ENCODE data around the gene ZNF853.
"Not testable (repeated sequence)": the region's sequence is repeated elsewhere in the genome, so short reads cannot be mapped to it uniquely, and the experiment has no call there.

ZNF853 gene

GRCh38 chr7:6616854-6617643 lies 1.6 kb downstream of the ZNF853 start:
- Mint-ChIP-seq H3K36me3 (peaks cover 11% of the 10 kb centered on the region), H3K9me3 (no peaks in the 10 kb centered on the region), H3K27me3 (peaks cover 3% of the 10 kb centered on the region), H3K4me3 (peak overlapping the region; percentile 66), H3K4me1 (peaks cover 30% of the 10 kb centered on the region), H3K27ac (no peak overlapping the region)
- DNase-seq (ENCODE audit: low spot score in 2 of 2) (no peak), ATAC-seq (ENCODE audit: low read depth) (no peak)

GRCh38 chr7:6618621-6619020 lies 3.2 kb downstream of the ZNF853 start:
- H3K4me1 Mint-ChIP-seq: peaks cover 30% of the 10 kb centered on the region

GRCh38 chr7:6619961-6620360 lies 4.6 kb downstream of the ZNF853 start:
- peaks cover 14% of the 10 kb centered on the region for H3K36me3 Mint-ChIP-seq
- ATAC-seq (ENCODE audit: low read depth): no peak
- H3K9me3 Mint-ChIP-seq: no peaks in the 10 kb centered on the region
- H3K27ac Mint-ChIP-seq: no peak overlapping the region
- H3K4me3 Mint-ChIP-seq: no peak overlapping the region
- peaks cover 33% of the 10 kb centered on the region for H3K4me1 Mint-ChIP-seq
- DNase-seq (ENCODE audit: low spot score in 2 of 2): no peak
- H3K27me3 Mint-ChIP-seq: no peaks in the 10 kb centered on the region

More at GRCh38 chr7:6618621-6619020, 3.2 kb downstream of the ZNF853 start:
- Mint-ChIP-seq H3K4me3 (no peak overlapping the region), H3K36me3 (peaks cover 11% of the 10 kb centered on the region), H3K9me3 (no peaks in the 10 kb centered on the region), H3K27me3 (no peaks in the 10 kb centered on the region), H3K27ac (no peak overlapping the region)
- no peak for ATAC-seq (ENCODE audit: low read depth)
- no peak for DNase-seq (ENCODE audit: low spot score in 2 of 2)

- H3K9me3 Mint-ChIP-seq: no peaks in the 10 kb centered on the region
- peaks cover 14% of the 10 kb centered on the region for H3K36me3 Mint-ChIP-seq
- ATAC-seq (ENCODE audit: low read depth): peak; percentile 63
- no peak overlapping the region for H3K27ac Mint-ChIP-seq
- H3K4me1 Mint-ChIP-seq: peaks cover 33% of the 10 kb centered on the region
- DNase-seq (ENCODE audit: low spot score in 2 of 2): no peak
- peak overlapping the region; percentile 74 for H3K4me3 Mint-ChIP-seq
- no peaks in the 10 kb centered on the region for H3K27me3 Mint-ChIP-seq
Observed at GRCh38 chr7:6621195-6622133, 6.1 kb downstream of the ZNF853 start.

GRCh38 chr7:6622134-6622710 lies 6.8 kb downstream of the ZNF853 start:
- no peak for DNase-seq (ENCODE audit: low spot score in 2 of 2)
- Mint-ChIP-seq H3K9me3 (no peaks in the 10 kb centered on the region), H3K36me3 (peaks cover 14% of the 10 kb centered on the region), H3K27ac (no peak overlapping the region), H3K4me1 (peaks cover 33% of the 10 kb centered on the region), H3K27me3 (no peaks in the 10 kb centered on the region), H3K4me3 (no peak overlapping the region)
- ATAC-seq (ENCODE audit: low read depth): no peak

- Mint-ChIP-seq H3K36me3 (peaks cover 11% of the 10 kb centered on the region), H3K27me3 (no peaks in the 10 kb centered on the region), H3K4me1 (peaks cover 31% of the 10 kb centered on the region), H3K27ac (peak overlapping the region; percentile 89), H3K9me3 (no peaks in the 10 kb centered on the region), H3K4me3 (peak overlapping the region; percentile 83)
- DNase-seq (ENCODE audit: low spot score in 2 of 2) (no peak), ATAC-seq (ENCODE audit: low read depth) (peak; percentile 81)
Observed at GRCh38 chr7:6623589-6624245, 8.3 kb downstream of the ZNF853 start.

GRCh38 chr7:6624246-6624611 lies 8.8 kb downstream of the ZNF853 start:
- Mint-ChIP-seq H3K27ac (peak overlapping the region; percentile 89), H3K27me3 (no peaks in the 10 kb centered on the region), H3K4me1 (peaks cover 31% of the 10 kb centered on the region), H3K36me3 (peaks cover 11% of the 10 kb centered on the region), H3K4me3 (peak overlapping the region; percentile 83), H3K9me3 (no peaks in the 10 kb centered on the region)
- ATAC-seq (ENCODE audit: low read depth) (no peak), DNase-seq (ENCODE audit: low spot score in 2 of 2) (no peak)

GRCh38 chr7:6628045-6628444 lies 12.6 kb downstream of the ZNF853 start:
- Mint-ChIP-seq H3K36me3 (peaks cover 4% of the 10 kb centered on the region), H3K4me1 (peaks cover 9% of the 10 kb centered on the region), H3K9me3 (no peaks in the 10 kb centered on the region), H3K4me3 (no peak overlapping the region), H3K27ac (no peak overlapping the region), H3K27me3 (no peaks in the 10 kb centered on the region)
- ATAC-seq (ENCODE audit: low read depth) (no peak), DNase-seq (ENCODE audit: low spot score in 2 of 2) (no peak)

- H3K36me3 Mint-ChIP-seq: no peaks in the 10 kb centered on the region
- peaks cover 3% of the 10 kb centered on the region for H3K4me1 Mint-ChIP-seq
- H3K9me3 Mint-ChIP-seq: peaks cover 1% of the 10 kb centered on the region
- no peak for ATAC-seq (ENCODE audit: low read depth)
- no peak for DNase-seq (ENCODE audit: low spot score in 2 of 2)
- H3K4me3 Mint-ChIP-seq: no peak overlapping the region
- no peaks in the 10 kb centered on the region for H3K27me3 Mint-ChIP-seq
- H3K27ac Mint-ChIP-seq: peak overlapping the region; percentile 15
Observed at GRCh38 chr7:6630007-6630849, 14.8 kb downstream of the ZNF853 start.

- Mint-ChIP-seq H3K27me3 (no peaks in the 10 kb centered on the region), H3K36me3 (no peaks in the 10 kb centered on the region), H3K9me3 (peaks cover 1% of the 10 kb centered on the region), H3K27ac (no peak overlapping the region), H3K4me3 (no peak overlapping the region), H3K4me1 (peaks cover 7% of the 10 kb centered on the region)
- no peak for DNase-seq (ENCODE audit: low spot score in 2 of 2)
- no peak for ATAC-seq (ENCODE audit: low read depth)
Observed at GRCh38 chr7:6631605-6632004, 16.2 kb downstream of the ZNF853 start.

GRCh38 chr7:6634021-6634420 lies 18.6 kb downstream of the ZNF853 start:
- H3K4me3 Mint-ChIP-seq: peak overlapping the region; percentile 45
- no peaks in the 10 kb centered on the region for H3K27me3 Mint-ChIP-seq
- peaks cover 1% of the 10 kb centered on the region for H3K9me3 Mint-ChIP-seq
- ATAC-seq (ENCODE audit: low read depth) (no peak), DNase-seq (ENCODE audit: low spot score in 2 of 2) (no peak)
- peaks cover 16% of the 10 kb centered on the region for H3K4me1 Mint-ChIP-seq
- no peaks in the 10 kb centered on the region for H3K36me3 Mint-ChIP-seq
- H3K27ac Mint-ChIP-seq: no peak overlapping the region

- not testable (repeated sequence) for H3K36me3 Mint-ChIP-seq, H3K9me3 Mint-ChIP-seq, H3K4me3 Mint-ChIP-seq, H3K27me3 Mint-ChIP-seq
- DNase-seq (ENCODE audit: low spot score in 2 of 2): peak in 1 of 2 donors; percentile 21
- Mint-ChIP-seq H3K4me1 (peaks cover 19% of the 10 kb centered on the region), H3K27ac (peak overlapping the region; percentile 62)
- ATAC-seq (ENCODE audit: low read depth): peak; percentile 1
Observed at GRCh38 chr7:6634971-6635370, 19.6 kb downstream of the ZNF853 start.

Measured in memory B cell (primary cell).